Activated T-helper 17 cell treated with anti-CD3 and anti-CD28 coated beads, Interleukin-2, amount 50 U/mL, for 72 hours (primary cell): ENCODE measurements around the gene CYTH1. TPM values are rescaled to one million over a fixed set of nuclear protein-coding genes. Genes with fewer than 3 reads are reported as not detected.

ENCODE experiments used
- ATAC-seq: fragments of 150-1000 bp; cut with Tn5 transposase; replicated peaks from 2 replicates; pipeline ENCODE4 v1.10.0; 2021; ENCODE audit warnings: mild to moderate bottlenecking, moderate library complexity
- H3K27ac Mint-ChIP-seq: one replicate; pipeline ENCODE4 v1.8.0; 2022; ENCODE audit warnings: mixed read lengths
- H3K27me3 Mint-ChIP-seq: one replicate; pipeline ENCODE4 v1.8.0; 2022; ENCODE audit warnings: mixed read lengths
- H3K36me3 Mint-ChIP-seq: one replicate; pipeline ENCODE4 v1.8.0; 2022; ENCODE audit warnings: low read depth, mild to moderate bottlenecking, mixed read lengths
- H3K4me1 Mint-ChIP-seq: one replicate; pipeline ENCODE4 v1.8.0; 2022; ENCODE audit warnings: mixed read lengths
- H3K4me3 Mint-ChIP-seq: one replicate; pipeline ENCODE4 v1.8.0; 2022; ENCODE audit warnings: mild to moderate bottlenecking, mixed read lengths
- H3K9me3 Mint-ChIP-seq: one replicate; pipeline ENCODE4 v1.8.0; 2022; ENCODE audit warnings: mixed read lengths
- total RNA-seq, 2 donors: library from RNA; stranded (reverse); gene quantifications; one replicate each; pipeline ENCODE4 v1.2.3, GENCODE V29; 2022

Gene CYTH1
- total RNA-seq, 2 donors from 2014 or later, result 173 to 195 TPM

DNA sequence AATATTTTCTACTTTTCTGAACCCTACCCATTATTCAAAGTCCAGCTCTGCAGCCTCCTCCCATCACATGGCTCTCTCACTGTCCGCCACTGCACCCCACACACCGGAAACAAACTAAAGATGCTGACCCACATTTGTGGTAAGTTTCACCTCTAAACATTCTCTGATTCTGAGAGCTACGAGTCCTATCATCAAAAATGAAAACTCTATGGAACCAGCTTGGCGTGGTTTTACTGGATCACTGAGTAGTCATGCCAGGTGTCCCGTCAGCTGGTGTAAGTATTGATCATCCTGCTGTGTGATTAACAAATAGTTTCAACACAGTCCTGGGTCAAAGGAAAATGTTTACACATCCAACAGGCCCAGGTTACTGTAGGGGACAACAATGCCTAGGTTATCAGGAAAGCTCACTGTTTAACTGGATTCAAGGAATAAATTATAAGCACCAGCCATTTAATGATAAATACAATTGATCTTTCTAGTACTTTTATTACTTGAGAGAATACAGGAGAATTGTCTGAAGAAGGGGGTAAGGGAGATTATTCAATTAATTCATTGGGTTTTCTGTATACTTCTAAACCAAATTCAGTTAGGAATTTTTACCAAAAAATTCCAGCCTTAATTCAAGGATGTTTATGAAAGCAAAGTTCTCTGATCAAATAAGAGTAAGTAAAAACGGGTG lies 33.9 kb downstream of the CYTH1 start:
- Mint-ChIP-seq H3K27me3 (no peaks in the 10 kb centered on the region), H3K4me1 (peaks cover 68% of the 10 kb centered on the region), H3K36me3 (peaks cover 76% of the 10 kb centered on the region), H3K27ac (peak overlapping the region; percentile 100), H3K9me3 (no peaks in the 10 kb centered on the region), H3K4me3 (peak overlapping the region; percentile 84)
- peak; percentile 77 for ATAC-seq

DNA sequence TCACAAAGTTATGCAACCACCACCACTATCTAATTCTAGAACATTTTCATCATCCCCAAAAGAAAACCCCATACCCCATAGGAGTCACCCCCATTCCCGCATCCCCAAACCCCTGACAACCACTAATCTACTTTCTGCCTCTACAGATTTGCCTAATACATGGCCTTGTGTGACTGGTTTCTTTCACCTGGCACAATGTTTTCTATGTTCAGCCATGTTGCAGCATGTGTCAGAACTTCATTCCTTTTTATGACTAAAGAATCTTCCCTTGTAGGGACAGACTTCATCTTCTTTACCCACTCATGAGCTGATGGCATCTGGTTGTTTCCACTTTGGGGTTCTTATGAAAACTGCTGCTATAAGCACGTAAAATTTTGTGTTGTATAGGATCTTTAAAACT lies 34.6 kb downstream of the CYTH1 start:
- Mint-ChIP-seq H3K27me3 (no peaks in the 10 kb centered on the region), H3K36me3 (peaks cover 82% of the 10 kb centered on the region)
- ATAC-seq, result peak; percentile 50

DNA sequence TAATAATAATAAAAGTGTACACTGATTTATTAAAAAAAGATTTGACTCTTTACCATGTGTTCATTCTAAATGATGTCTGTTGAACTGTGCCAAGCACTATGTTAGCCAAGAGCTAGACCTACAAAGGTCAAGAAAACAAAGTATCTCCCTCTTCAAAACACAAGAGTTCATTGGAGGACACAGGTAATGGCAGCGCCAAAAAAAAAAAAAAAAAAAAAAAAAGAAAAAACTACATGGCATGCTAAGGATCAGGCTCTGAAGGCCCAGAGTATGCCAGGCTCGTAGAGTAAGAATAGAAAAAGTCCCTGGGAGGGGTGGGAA lies 35.2 kb downstream of the CYTH1 start:
- peak overlapping the region; percentile 84 for H3K4me3 Mint-ChIP-seq

More for the DNA sequence above, 34.6 kb downstream of the CYTH1 start:
- Mint-ChIP-seq H3K4me3 (peak overlapping the region; percentile 84), H3K9me3 (no peaks in the 10 kb centered on the region), H3K27ac (peak overlapping the region; percentile 100), H3K4me1 (peaks cover 66% of the 10 kb centered on the region)

DNA sequence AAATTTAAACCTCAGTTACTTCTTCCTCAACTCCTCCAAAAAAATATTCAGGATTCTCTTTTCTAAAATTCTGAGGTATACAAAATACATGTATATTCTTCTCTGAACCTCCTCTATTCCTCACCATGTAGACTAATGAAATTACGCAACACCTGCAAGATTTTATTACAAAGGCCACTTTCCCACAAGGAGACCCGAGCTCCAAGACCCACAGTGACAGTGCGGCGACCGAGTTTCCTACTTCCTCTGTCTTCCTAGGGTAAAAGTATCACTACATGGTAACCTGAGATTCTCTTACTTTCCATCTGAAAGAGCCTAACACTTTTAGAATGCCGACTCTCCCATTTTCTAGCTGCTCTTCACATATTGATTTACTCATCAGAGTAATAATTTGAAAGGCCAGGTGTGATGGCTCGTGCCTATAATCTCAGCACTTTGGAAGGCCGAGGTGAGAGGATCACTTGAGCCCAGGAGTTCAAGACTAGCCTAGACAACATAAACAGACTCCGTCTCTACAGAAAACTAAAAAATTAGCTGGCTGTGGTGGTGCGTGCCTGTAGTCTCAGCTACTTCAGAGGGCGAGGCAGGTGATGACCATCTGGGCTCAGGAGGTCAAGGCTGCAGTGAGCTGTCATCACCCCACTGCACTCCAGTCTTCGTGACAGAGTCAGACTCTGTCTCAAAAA lies 35.7 kb downstream of the CYTH1 start:
- Mint-ChIP-seq H3K4me3 (peak overlapping the region; percentile 84), H3K27me3 (no peaks in the 10 kb centered on the region), H3K27ac (peak overlapping the region; percentile 100), H3K9me3 (no peaks in the 10 kb centered on the region), H3K36me3 (peaks cover 82% of the 10 kb centered on the region), H3K4me1 (peaks cover 71% of the 10 kb centered on the region)
- no peak for ATAC-seq

More for the DNA sequence above, 35.2 kb downstream of the CYTH1 start:
- Mint-ChIP-seq H3K4me1 (peaks cover 71% of the 10 kb centered on the region), H3K9me3 (no peaks in the 10 kb centered on the region), H3K36me3 (peaks cover 82% of the 10 kb centered on the region), H3K27ac (peak overlapping the region; percentile 100), H3K27me3 (no peaks in the 10 kb centered on the region)
- no peak for ATAC-seq

DNA sequence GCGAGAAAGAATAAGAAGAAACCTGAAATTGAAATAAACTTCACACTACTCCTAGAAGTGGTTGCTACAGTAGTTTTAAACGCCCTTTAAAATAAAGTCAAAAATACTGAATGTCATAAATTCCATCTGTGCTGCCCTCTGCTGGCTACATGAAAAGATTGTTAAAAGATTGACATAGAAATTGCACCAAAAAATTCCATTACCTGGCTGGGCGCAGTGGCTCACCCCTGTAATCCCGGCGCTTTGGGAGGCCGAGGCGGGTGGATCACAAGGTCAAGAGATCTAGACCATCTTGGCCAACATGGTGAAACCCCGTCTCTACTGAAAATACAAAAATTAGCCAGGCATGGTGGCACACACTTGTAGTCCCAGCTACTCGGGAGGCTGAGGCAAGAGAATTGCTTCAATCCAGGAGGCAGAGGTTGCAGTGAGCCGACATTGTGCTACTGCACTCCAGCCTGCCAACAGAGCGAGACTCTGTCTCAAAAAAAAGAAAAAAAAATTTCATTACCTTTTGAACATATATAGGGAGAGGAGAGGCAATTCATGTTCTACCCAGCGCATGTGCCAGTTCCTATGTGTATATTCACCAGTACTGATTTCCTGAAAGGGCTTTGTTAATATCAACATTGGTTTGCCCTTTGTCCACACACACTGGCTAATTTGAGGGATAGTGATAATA lies 36.5 kb downstream of the CYTH1 start:
- no peaks in the 10 kb centered on the region for H3K9me3 Mint-ChIP-seq
- H3K27ac Mint-ChIP-seq, result peak overlapping the region; percentile 100
- H3K4me3 Mint-ChIP-seq, result peak overlapping the region; percentile 84
- H3K4me1 Mint-ChIP-seq, result peaks cover 70% of the 10 kb centered on the region
- H3K36me3 Mint-ChIP-seq, result peaks cover 79% of the 10 kb centered on the region
- no peak for ATAC-seq
- no peaks in the 10 kb centered on the region for H3K27me3 Mint-ChIP-seq

DNA sequence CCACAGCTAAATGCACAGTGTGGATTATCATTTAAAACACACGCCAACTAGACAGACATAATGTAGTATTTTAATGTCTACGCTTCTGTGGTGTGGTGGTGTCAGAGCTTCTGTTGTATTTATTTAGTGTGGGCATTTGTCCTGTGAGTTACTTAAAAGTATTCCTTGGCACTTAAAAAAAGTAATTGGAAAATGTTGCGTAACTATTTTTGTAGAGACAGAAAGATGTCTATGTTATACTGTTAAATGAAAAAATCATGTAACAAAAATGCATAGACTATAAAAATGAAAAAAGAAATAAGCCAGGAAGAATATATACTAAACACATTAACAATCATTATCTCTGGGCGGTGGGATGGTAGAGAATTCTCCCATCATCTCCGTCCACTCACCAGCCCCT lies 39.2 kb downstream of the CYTH1 start:
- H3K4me1 Mint-ChIP-seq, result peaks cover 72% of the 10 kb centered on the region
- no peaks in the 10 kb centered on the region for H3K27me3 Mint-ChIP-seq
- peak overlapping the region; percentile 84 for H3K4me3 Mint-ChIP-seq
- no peaks in the 10 kb centered on the region for H3K9me3 Mint-ChIP-seq
- H3K27ac Mint-ChIP-seq, result peak overlapping the region; percentile 75
- no peak for ATAC-seq
- H3K36me3 Mint-ChIP-seq, result peaks cover 78% of the 10 kb centered on the region

DNA sequence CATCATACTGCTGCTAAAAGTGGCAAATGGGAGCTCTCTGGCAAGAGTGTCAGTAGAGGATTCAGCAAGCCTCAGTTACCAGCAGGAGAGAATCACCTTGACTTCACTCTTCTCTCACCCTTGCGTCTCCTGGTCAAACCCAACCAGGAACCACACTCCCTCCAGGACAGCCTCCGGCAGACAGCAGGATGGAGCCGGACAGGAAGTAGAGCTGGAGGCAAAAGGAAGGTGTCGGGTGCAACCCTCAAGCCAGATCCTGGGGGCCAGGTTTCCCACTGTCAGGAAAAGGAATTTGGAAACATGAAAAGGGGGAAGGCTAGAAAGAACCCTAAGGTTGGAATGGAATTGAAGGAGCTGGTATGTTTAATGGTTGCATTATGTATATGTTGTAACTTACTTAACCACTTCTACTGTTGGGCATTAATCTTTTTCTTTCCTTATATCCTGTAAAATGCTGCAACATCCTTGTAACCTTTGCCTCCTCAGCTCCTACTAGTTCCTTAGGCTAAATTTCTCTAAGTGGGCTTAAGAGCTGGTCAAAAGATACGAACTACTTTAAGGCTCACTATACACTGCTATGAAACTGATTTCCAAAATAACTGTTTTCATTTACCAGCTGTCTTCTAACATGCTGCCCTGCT lies 40.3 kb downstream of the CYTH1 start:
- Mint-ChIP-seq H3K4me3 (peak overlapping the region; percentile 84), H3K27me3 (no peaks in the 10 kb centered on the region), H3K9me3 (no peaks in the 10 kb centered on the region), H3K27ac (peak overlapping the region; percentile 70), H3K36me3 (peaks cover 70% of the 10 kb centered on the region), H3K4me1 (peaks cover 74% of the 10 kb centered on the region)
- no peak for ATAC-seq

DNA sequence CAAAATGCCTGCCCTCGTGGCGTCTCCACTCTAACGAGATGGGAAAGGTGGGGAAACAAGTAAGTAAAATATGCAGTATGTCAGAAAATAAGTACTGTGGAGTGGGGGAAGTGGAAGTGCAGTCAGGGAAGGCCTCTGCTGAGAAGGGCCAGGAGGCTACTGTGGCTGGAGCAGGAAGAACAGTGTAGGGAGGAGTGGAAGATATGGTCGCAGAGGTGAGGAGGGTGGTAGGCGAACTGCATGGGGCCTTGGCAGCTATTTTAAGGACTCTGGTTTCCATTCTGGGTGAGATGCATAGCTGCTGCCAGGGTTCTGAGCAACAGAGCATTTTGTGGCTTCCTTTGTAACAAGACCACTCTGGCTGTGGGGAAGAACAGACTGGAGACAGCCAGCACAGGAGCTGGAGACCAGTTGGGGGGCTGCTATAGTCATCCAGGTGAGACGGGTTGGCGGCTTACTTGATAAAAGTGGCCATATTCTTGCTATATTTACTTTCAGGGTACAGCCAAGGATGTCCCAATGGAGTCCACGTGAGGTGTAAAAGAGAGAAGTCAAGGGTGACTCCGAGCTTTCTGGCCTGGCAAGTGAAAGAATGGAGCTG lies 42.6 kb downstream of the CYTH1 start:
- H3K36me3 Mint-ChIP-seq, result peaks cover 71% of the 10 kb centered on the region
- H3K4me3 Mint-ChIP-seq, result peak overlapping the region; percentile 32
- H3K4me1 Mint-ChIP-seq, result peaks cover 70% of the 10 kb centered on the region
- no peaks in the 10 kb centered on the region for H3K9me3 Mint-ChIP-seq
- no peaks in the 10 kb centered on the region for H3K27me3 Mint-ChIP-seq
- H3K27ac Mint-ChIP-seq, result peak overlapping the region; percentile 83
- ATAC-seq, result no peak

DNA sequence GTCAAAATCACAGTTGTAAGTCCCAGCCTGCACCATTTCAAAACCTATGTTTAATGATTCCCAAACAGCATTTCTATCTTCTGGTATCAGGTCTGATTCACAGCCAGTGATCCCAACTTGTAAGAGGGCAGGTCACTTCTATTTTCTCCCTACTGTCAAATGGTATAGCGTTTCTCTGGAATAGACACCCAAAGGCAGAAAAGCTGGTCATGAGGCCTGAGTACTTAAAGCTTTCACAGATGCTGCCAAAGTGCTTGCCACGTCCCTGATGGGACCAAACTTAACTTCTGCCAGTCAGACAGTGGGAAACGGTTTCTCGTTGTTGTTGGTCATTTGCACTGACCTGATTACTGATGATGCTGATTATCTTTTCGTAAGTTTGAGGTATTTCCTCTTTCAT lies 43.4 kb downstream of the CYTH1 start:
- peaks cover 67% of the 10 kb centered on the region for H3K4me1 Mint-ChIP-seq
- ATAC-seq, result no peak
- H3K36me3 Mint-ChIP-seq, result peaks cover 67% of the 10 kb centered on the region
- H3K27me3 Mint-ChIP-seq, result no peaks in the 10 kb centered on the region
- H3K27ac Mint-ChIP-seq, result peak overlapping the region; percentile 95
- no peaks in the 10 kb centered on the region for H3K9me3 Mint-ChIP-seq
- H3K4me3 Mint-ChIP-seq, result peak overlapping the region; percentile 32

DNA sequence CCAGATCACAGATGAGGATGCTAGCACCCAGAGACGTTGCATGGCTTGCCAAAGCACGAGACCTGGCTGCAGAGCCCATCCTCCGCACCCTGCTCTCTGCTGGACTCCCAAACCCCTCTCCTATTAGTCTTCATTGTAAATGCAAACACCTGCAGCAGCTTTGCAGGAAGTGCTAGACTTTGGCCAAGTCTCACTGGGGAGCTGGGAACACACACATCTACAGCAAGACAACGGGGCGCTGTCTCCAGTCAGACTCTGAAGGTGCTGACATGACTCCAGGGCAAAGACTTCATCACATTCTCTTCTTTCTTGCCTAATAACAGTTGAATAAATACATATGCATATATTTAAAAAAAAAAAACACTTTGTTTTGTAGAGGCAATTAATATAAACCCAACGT lies 43.8 kb downstream of the CYTH1 start:
- Mint-ChIP-seq H3K4me3 (peak overlapping the region; percentile 91), H3K4me1 (peaks cover 69% of the 10 kb centered on the region), H3K36me3 (peaks cover 67% of the 10 kb centered on the region), H3K27ac (peak overlapping the region; percentile 95), H3K27me3 (no peaks in the 10 kb centered on the region), H3K9me3 (no peaks in the 10 kb centered on the region)
- no peak for ATAC-seq

DNA sequence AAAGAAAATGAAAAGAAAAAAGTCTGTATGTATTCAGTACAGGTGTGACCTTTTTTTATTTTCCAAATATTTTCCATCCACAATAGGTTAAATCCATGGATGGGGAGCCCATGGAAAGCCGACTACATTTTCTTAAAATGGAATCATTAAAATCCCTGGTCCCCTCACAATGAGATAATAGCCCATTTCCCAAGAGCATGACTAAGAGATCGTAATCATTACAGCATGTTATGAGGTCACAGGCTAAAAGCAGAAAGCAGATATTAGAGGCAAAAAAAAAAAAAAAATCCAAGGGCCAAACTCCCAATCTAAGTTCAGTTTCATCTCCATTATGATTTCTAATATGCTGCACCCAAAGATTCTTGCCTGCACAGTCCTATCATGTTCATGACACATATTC lies 44.7 kb downstream of the CYTH1 start:
- no peaks in the 10 kb centered on the region for H3K9me3 Mint-ChIP-seq
- peak overlapping the region; percentile 91 for H3K4me3 Mint-ChIP-seq
- peak overlapping the region; percentile 95 for H3K27ac Mint-ChIP-seq
- peaks cover 70% of the 10 kb centered on the region for H3K36me3 Mint-ChIP-seq
- H3K4me1 Mint-ChIP-seq, result peaks cover 71% of the 10 kb centered on the region
- ATAC-seq, result peak; percentile 22
- no peaks in the 10 kb centered on the region for H3K27me3 Mint-ChIP-seq

DNA sequence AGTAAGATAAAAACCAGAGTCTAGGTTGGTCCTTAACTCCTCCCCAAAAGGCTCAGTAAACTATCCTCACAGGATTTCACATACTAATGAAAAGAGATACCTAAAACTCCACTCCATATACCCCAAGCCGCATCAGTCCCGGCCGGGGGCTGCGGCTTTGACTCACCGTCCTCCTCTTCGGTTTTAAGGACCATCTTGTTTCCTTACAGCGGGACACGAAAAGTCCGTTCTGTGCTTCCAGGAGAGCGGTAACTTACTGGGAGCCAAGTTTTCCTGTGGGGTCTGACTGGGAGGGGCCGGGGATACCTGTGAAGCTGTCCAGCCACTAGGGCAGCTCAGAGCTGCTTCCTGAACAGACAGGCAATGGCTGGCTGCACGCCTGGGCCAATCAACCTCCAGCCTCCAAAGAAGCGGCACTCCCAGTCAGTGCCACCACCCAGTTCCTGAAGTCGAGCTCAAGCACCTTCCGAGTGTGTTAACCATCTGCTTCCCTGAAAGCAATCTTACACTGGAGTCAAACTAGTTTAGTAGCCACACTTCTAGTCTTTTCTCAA lies 45.5 kb downstream of the CYTH1 start:
- H3K4me3 Mint-ChIP-seq, result peak overlapping the region; percentile 91
- H3K27ac Mint-ChIP-seq, result peak overlapping the region; percentile 95
- H3K36me3 Mint-ChIP-seq, result peaks cover 67% of the 10 kb centered on the region
- ATAC-seq, result peak; percentile 83
- peaks cover 69% of the 10 kb centered on the region for H3K4me1 Mint-ChIP-seq
- H3K9me3 Mint-ChIP-seq, result no peaks in the 10 kb centered on the region
- H3K27me3 Mint-ChIP-seq, result no peaks in the 10 kb centered on the region

DNA sequence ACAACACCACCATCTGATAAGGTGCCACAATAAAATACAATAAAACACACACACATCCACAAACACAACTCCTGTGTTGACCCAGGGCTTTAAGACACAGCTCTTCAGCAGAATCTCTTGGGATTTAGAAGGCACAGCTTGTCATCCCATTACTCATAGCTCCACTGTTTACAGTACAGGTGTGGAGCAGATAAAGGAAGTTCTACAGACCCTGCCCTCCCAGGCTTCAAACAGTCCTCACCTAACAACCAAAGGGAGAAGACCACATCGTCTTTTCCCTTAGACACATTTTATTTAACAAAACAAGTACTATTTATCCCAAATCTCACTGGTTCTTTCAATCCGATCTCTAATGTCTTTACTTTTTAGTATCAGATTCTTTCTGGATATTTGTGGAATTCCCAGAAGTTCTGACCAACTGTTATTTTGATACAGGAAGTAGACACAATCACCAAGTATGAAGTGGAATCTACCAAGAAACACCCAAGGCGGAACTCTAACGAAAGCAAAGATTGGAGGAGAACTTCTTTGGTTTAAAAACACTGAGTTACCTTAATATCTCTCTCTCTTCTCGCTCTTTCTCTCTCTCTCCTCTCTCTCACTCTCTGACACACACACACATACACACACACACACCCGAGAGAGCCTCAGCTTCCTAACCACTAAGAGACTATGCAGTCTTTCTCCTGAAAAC lies 46.1 kb downstream of the CYTH1 start:
- Mint-ChIP-seq H3K27ac (peak overlapping the region; percentile 95), H3K27me3 (no peaks in the 10 kb centered on the region), H3K9me3 (no peaks in the 10 kb centered on the region), H3K4me1 (peaks cover 68% of the 10 kb centered on the region), H3K36me3 (peaks cover 64% of the 10 kb centered on the region), H3K4me3 (peak overlapping the region; percentile 91)
- peak; percentile 68 for ATAC-seq
